Vagina (tissue), 2 donors: ENCODE data around the gene NEU4.

Source experiments
- CTCF ChIP-seq, 3 experiments: fragments of 450-650 bp in 2 of 3; fragments of 200-600 bp in 1 of 3; sonication (generic) in 1 of 3; IDR thresholded peaks; one replicate each; pipeline ENCODE4 v1.5.1; 2017 to 2019; ENCODE audit warnings: antibody characterized with exemption in 3 of 3, mild to moderate bottlenecking in 2 of 3, moderate library complexity in 2 of 3
- POLR2A ChIP-seq, 2 donors: fragments of 450-650 bp; IDR thresholded peaks; one replicate each; pipeline ENCODE4 v1.6.1; 2017; ENCODE audit warnings: antibody characterized with exemption in 2 of 2, mild to moderate bottlenecking in 2 of 2, moderate library complexity in 2 of 2

- TF ChIP-seq CTCF (IDR thresholded peaks at IDR 0.05): no peak
- TF ChIP-seq POLR2A (IDR thresholded peaks at IDR 0.05): no peak
Observed at GRCh38 chr2:241771286-241772062, 37.5 kb upstream of the NEU4 start.
